HL-60 (cell line): ENCODE data around the gene DDX39A.
A peak's percentile ranks its signal among the peaks of the same experiment; 100 is the strongest.

Experiments used
- DNase-seq, 2 experiments: peaks; one replicate each; pipeline ENCODE4 v3.0.0-alpha.2; 2010 to 2020; ENCODE audit warnings: low read depth in 1 of 2, low spot score in 1 of 2
- H3K27ac ChIP-seq: fragments of 250-450 bp; sonication (Bioruptor Pico); replicated peaks from 2 replicates; pipeline ENCODE4 v1.5.1; 2020; ENCODE audit warnings: mild to moderate bottlenecking, moderate library complexity
- H3K27me3 ChIP-seq: fragments of 250-450 bp; sonication (Bioruptor Pico); 2 replicates; pipeline ENCODE4 v1.5.1; 2021; ENCODE audit warnings: mild to moderate bottlenecking, moderate library complexity; ENCODE audit not compliant: insufficient read depth, poor library complexity, severe bottlenecking
- H3K4me3 ChIP-seq: replicated peaks from 2 replicates; pipeline ENCODE4 v1.5.1; 2011; ENCODE audit warnings: mild to moderate bottlenecking, control low read depth, low read length; ENCODE audit not compliant: insufficient read depth
- CTCF ChIP-seq: IDR thresholded peaks from one replicate; pipeline ENCODE4 v1.5.1; 2011; ENCODE audit warnings: low read length, control low read depth, inconsistent platforms; ENCODE audit not compliant: insufficient read depth
- GABPA ChIP-seq: IDR thresholded peaks from 2 replicates; pipeline ENCODE4 v1.6.1; 2012; ENCODE audit warnings: low read depth
- POLR2AphosphoS5 ChIP-seq: IDR thresholded peaks from 2 replicates; pipeline ENCODE4 v1.6.1; 2012; ENCODE audit warnings: low read depth
- REST ChIP-seq: IDR thresholded peaks from 2 replicates; pipeline ENCODE4 v1.6.1; 2012; ENCODE audit warnings: low read depth; ENCODE audit not compliant: insufficient replicate concordance
- SPI1 ChIP-seq: IDR thresholded peaks from 2 replicates; pipeline ENCODE4 v1.6.1; 2012; ENCODE audit warnings: low read depth, mild to moderate bottlenecking, borderline replicate concordance

The DDX39A gene

DNA sequence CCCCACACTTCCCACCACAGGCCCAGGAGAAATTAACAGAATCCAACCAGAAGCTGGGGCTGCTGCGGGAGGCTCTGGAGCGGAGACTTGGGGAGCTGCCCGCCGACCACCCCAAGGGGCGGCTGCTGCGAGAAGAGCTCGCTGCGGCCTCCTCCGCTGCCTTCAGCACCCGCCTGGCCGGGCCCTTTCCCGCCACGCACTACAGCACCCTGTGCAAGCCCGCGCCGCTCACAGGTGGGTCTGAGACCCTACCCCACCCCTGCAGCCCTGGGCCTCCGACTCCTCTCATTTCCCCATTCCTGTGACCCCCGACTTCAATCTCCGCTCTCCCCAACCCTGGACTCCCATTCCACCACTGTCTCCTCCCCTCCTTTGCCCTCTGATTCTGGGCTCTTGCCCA, 31.7 kb upstream of the DDX39A start:
- Histone ChIP-seq H3K4me3 (no peak overlapping the region), H3K27ac (no peak overlapping the region), H3K27me3 (no peaks in the 10 kb centered on the region)
- DNase-seq, result no peak
- TF ChIP-seq POLR2AphosphoS5, result no peak
- no peak for TF ChIP-seq REST
- TF ChIP-seq CTCF, result no peak
- no peak for TF ChIP-seq SPI1
- no peak for TF ChIP-seq GABPA

- H3K27me3 ChIP-seq, result no peaks in the 10 kb centered on the region
- no peak overlapping the region for H3K27ac ChIP-seq
- DNase-seq, result peak; percentile 59 to 69
- TF ChIP-seq SPI1 (no peak), GABPA (no peak), REST (no peak), CTCF (no peak), POLR2AphosphoS5 (no peak)
- no peak overlapping the region for H3K4me3 ChIP-seq
Observed at GRCh38 chr19:14450168-14450874, 31.2 kb upstream of the DDX39A start.

- Histone ChIP-seq H3K27ac (no peak overlapping the region), H3K27me3 (no peaks in the 10 kb centered on the region), H3K4me3 (no peak overlapping the region)
- DNase-seq, result no peak
- no peak for TF ChIP-seq REST
- TF ChIP-seq POLR2AphosphoS5, result no peak
- TF ChIP-seq GABPA, result no peak
- TF ChIP-seq SPI1, result no peak
Observed at GRCh38 chr19:14449321-14449720, 30.2 kb upstream of the DDX39A start.
